Cardiac muscle cell (in vitro differentiated cells and primary cell): ENCODE data around the gene TSPAN6. TPM values are rescaled to one million over a fixed set of nuclear protein-coding genes. Genes with fewer than 3 reads are reported as not detected.

Experiments
- DNase-seq, 2 donors: peaks; one replicate each; pipeline versions ENCODE4 v3.0.0 to v3.0.0-alpha.2; 2010 to 2017; ENCODE audit warnings: low read depth in 1 of 2, low spot score in 1 of 2
- H3K27ac ChIP-seq: fragments of 200-600 bp; sonication (generic); 2 replicates; pipeline ENCODE4 v1.5.1; 2016
- H3K27me3 ChIP-seq: fragments of 200-600 bp; sonication (generic); 2 replicates; pipeline ENCODE4 v1.6.0; 2016; ENCODE audit warnings: control low read depth
- H3K36me3 ChIP-seq: fragments of 200-600 bp; sonication (generic); 2 replicates; pipeline ENCODE4 v1.5.1; 2016; ENCODE audit warnings: control low read depth
- H3K4me1 ChIP-seq: fragments of 200-600 bp; sonication (generic); 2 replicates; pipeline ENCODE4 v1.8.1; 2017; ENCODE audit warnings: low read depth, mild to moderate bottlenecking, mixed run types
- H3K4me3 ChIP-seq: fragments of 200-600 bp; sonication (generic); 2 replicates; pipeline ENCODE4 v1.5.1; 2016; ENCODE audit warnings: mild to moderate bottlenecking
- H3K9me3 ChIP-seq: fragments of 200-600 bp; sonication (generic); 2 replicates; pipeline ENCODE4 v1.5.1; 2017; ENCODE audit warnings: low read depth, mild to moderate bottlenecking, control low read depth
- CTCF ChIP-seq: IDR thresholded peaks from 2 replicates; pipeline ENCODE4 v1.5.1; 2012; ENCODE audit warnings: low read depth, mild to moderate bottlenecking, low read length
- polyA plus RNA-seq: library from polyadenylated mRNA; unstranded; fragments of >200 nt; fragmentation: Nextera tagmentation; extraction: Ambion mirVana; gene quantifications from 2 replicates; pipeline ENCODE4 v1.2.1, GENCODE V29; 2016
- total RNA-seq: library from RNA; depleted of rRNA; stranded (reverse); fragments of >200 nt; gene quantifications from 2 replicates; pipeline ENCODE4 v1.2.3, GENCODE V29; 2016

Gene TSPAN6
- total and polyA plus RNA-seq, 2 experiments from 2014 or later, result 57.8 to 196 TPM

GRCh38 chrX:100584611-100585010 lies 52.0 kb downstream of the TSPAN6 start, which contains the start of gene TNMD:
Gene TNMD, plus strand, starts transcription at chrX:100584936. Its CDS starts 83 bp downstream, at chrX:100585019.
- no peak within 1 kb of the TSS for H3K4me3 ChIP-seq
- no peak within 1 kb of the TSS for H3K27ac ChIP-seq
- no peak for TF ChIP-seq CTCF
- no peaks in the 10 kb centered on the region for H3K36me3 ChIP-seq
- H3K27me3 ChIP-seq, result no peaks in the 10 kb centered on the region
- no peak for DNase-seq
- H3K9me3 ChIP-seq, result no peaks in the 10 kb centered on the region
- peaks cover 13% of the 10 kb centered on the region for H3K4me1 ChIP-seq

Other genes starting within 250 kb of the TSPAN6 start
- 0.60 TPM in 2 replicates for gene PCDH19, start 226.5 kb downstream of the TSPAN6 start, total RNA-seq
- 0.14 and 1.7 TPM in 2 replicates for gene PCDH19, start 226.5 kb downstream of the TSPAN6 start, polyA plus RNA-seq
- 0.57 and 4.1 TPM in 2 replicates for gene TNMD, start 51.9 kb downstream of the TSPAN6 start, total RNA-seq
- 1.1 and 6.9 TPM in 2 replicates for gene TNMD, start 51.9 kb downstream of the TSPAN6 start, polyA plus RNA-seq
- 0.03 and 0.04 TPM in 2 replicates for gene SRPX2, start 7.4 kb upstream of the TSPAN6 start, total RNA-seq
- 0.30 and 1.9 TPM in 2 replicates for gene SRPX2, start 7.4 kb upstream of the TSPAN6 start, polyA plus RNA-seq
- gene SYTL4, start 95.3 kb upstream of the TSPAN6 start, total RNA-seq, result 17.5 and 37.5 TPM in 2 replicates
- 23.9 and 41.3 TPM in 2 replicates for gene SYTL4, start 95.3 kb upstream of the TSPAN6 start, polyA plus RNA-seq
- gene CSTF2, start 183.6 kb upstream of the TSPAN6 start, total RNA-seq, result 28.3 and 30.8 TPM in 2 replicates
- 26.4 and 35.1 TPM in 2 replicates for gene CSTF2, start 183.6 kb upstream of the TSPAN6 start, polyA plus RNA-seq
- 1.5 and 3.1 TPM in 2 replicates for gene NOX1, start 237.6 kb upstream of the TSPAN6 start, total RNA-seq
- 6.4 and 6.7 TPM in 2 replicates for gene NOX1, start 237.6 kb upstream of the TSPAN6 start, polyA plus RNA-seq